Pancreas (tissue), 10 donors: ENCODE measurements around the gene KCNQ5. TPM values are rescaled to one million over a fixed set of nuclear protein-coding genes. Genes with fewer than 3 reads are reported as not detected.

Source experiments
- ATAC-seq, 4 donors: fragments of 200-7000 bp; cut with Tn5 transposase; one replicate each; pipeline versions ENCODE4 v1.8.0 to v1.9.1; 2020; ENCODE audit warnings: mild to moderate bottlenecking in 4 of 4, moderate library complexity in 4 of 4
- DNase-seq, 6 donors: peaks; one replicate each; pipeline ENCODE4 v3.0.0-alpha.2; 2020
- FAIRE-seq: peaks from 2 replicates; lab custom pipeline; 2012; peaks lifted over from hg19 to GRCh38; lab: Jason Lieb, UNC
- H3K27ac ChIP-seq, 4 donors: fragments of 200-600 bp; sonication (generic); 1 replicate in 3 of 4; 2 replicates in 1 of 4; pipeline versions ENCODE4 v1.5.0 to v1.8.0; 2020
- H3K27me3 ChIP-seq, 4 donors: fragments of 200-600 bp; one replicate each; pipeline ENCODE4 v1.8.0; 2021
- H3K36me3 ChIP-seq, 3 donors: fragments of 200-600 bp; sonication (generic) in 1 of 3; one replicate each; pipeline versions ENCODE4 v1.5.0 to v1.8.0; 2020 to 2021
- H3K4me1 ChIP-seq, 3 donors: fragments of 200-600 bp; one replicate each; pipeline ENCODE4 v1.8.0; 2021
- H3K4me3 ChIP-seq, 4 donors: fragments of 200-600 bp; sonication (generic) in 2 of 4; one replicate each; pipeline versions ENCODE4 v1.5.0 to v1.8.0; 2020 to 2021
- H3K9me3 ChIP-seq, 4 donors: fragments of 200-600 bp; one replicate each; pipeline ENCODE4 v1.8.0; 2021
- whole genome bisulfite sequencing, 2 donors: extraction: QIAGEN DNeasy Blood & Tissue Kit; methylation state at CpG; one replicate each; pipeline ENCODE4 v1.1.7; 2013; 5-methylcytosine and 5-hydroxymethylcytosine counted together
- intact Hi-C, 3 donors: fragments of 100-400 bp; cut with DNase I; formaldehyde crosslinking; loops; one replicate each; pipeline versions ENCODE4 v1.11.1 to v1.14.2; 2022
- polyA plus RNA-seq, 2 donors: library from polyadenylated mRNA; stranded (reverse); fragments of 200-250 nt; gene quantifications; one replicate each; pipeline ENCODE4 v1.2.3, GENCODE V29; 2013
- total RNA-seq, 6 donors: library from RNA; stranded (reverse); fragmentation: NEBNext Ultra II Directional in 4 of 6; extraction: Animal tissue kit (Norgen Biotek cat#: 25700) in 4 of 6; gene quantifications; one replicate each; pipeline versions ENCODE4 v1.2.1 to v1.2.4, GENCODE V29; 2021 to 2023
- TF ChIP-seq, protein P1 (sequence below), 4 donors: fragments of 200-600 bp; sonication (generic) in 3 of 4; IDR thresholded peaks; one replicate each; pipeline versions ENCODE4 v1.5.0 to v1.8.0; 2021; ENCODE audit warnings: antibody characterized with exemption in 4 of 4
- donor health status: healthy with polysubstance abuse.
- donor health status: DM: no; HTN: no; CAD: no; lungs with moderate emphysema.
- donor health status: DM: no; HTN: no; CAD: no.
- donor health status: control.
- donor health status: control.
- donor health status: Bipolar disorder and iron deficiency.
- donor health status: DM: yes; HTN: yes; CAD: no.
- donor health status: DM: no; HTN: no; CAD: no.
- donor health status: DM: no; HTN: no; CAD: no.
- donor health status: DM: yes; HTN: yes; CAD: no.

KCNQ5 gene
- total and polyA plus RNA-seq, 8 donors, result 0.03 to 1.1 (median 0.13) TPM

- Histone ChIP-seq H3K4me3 (no peak overlapping the region), H3K36me3 (no peaks in the 10 kb centered on the region), H3K4me1 (no peaks in the 10 kb centered on the region), H3K9me3 (no peaks in the 10 kb centered on the region), H3K27me3 (no peaks in the 10 kb centered on the region), H3K27ac (no peak overlapping the region)
- intact Hi-C loops, result no loop called here
- ATAC-seq (no peak), FAIRE-seq (no peak), DNase-seq (no peak)
- WGBS, 2 donors, result 59 to 77% methylated on average over 4 of the region's 4 CpGs
- TF ChIP-seq, protein P1, sequence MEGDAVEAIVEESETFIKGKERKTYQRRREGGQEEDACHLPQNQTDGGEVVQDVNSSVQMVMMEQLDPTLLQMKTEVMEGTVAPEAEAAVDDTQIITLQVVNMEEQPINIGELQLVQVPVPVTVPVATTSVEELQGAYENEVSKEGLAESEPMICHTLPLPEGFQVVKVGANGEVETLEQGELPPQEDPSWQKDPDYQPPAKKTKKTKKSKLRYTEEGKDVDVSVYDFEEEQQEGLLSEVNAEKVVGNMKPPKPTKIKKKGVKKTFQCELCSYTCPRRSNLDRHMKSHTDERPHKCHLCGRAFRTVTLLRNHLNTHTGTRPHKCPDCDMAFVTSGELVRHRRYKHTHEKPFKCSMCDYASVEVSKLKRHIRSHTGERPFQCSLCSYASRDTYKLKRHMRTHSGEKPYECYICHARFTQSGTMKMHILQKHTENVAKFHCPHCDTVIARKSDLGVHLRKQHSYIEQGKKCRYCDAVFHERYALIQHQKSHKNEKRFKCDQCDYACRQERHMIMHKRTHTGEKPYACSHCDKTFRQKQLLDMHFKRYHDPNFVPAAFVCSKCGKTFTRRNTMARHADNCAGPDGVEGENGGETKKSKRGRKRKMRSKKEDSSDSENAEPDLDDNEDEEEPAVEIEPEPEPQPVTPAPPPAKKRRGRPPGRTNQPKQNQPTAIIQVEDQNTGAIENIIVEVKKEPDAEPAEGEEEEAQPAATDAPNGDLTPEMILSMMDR (IDR thresholded peaks at IDR 0.05), result no peak
Measured at GRCh38 chr6:73143551-73143950, 521.7 kb downstream of the KCNQ5 start.

- H3K27me3 ChIP-seq, result no peaks in the 10 kb centered on the region
- DNase-seq, result no peak
- intact Hi-C loops, result no loop called here
- H3K36me3 ChIP-seq, result no peaks in the 10 kb centered on the region
- H3K9me3 ChIP-seq, result no peaks in the 10 kb centered on the region
- TF ChIP-seq, protein P1 (IDR thresholded peaks at IDR 0.05), result no peak
- FAIRE-seq, result no peak
- no peak overlapping the region for H3K4me3 ChIP-seq
- H3K27ac ChIP-seq, result no peak overlapping the region
- no peak for ATAC-seq
- H3K4me1 ChIP-seq, result no peaks in the 10 kb centered on the region
Measured at GRCh38 chr6:73144516-73144915, 522.7 kb downstream of the KCNQ5 start.

DNA sequence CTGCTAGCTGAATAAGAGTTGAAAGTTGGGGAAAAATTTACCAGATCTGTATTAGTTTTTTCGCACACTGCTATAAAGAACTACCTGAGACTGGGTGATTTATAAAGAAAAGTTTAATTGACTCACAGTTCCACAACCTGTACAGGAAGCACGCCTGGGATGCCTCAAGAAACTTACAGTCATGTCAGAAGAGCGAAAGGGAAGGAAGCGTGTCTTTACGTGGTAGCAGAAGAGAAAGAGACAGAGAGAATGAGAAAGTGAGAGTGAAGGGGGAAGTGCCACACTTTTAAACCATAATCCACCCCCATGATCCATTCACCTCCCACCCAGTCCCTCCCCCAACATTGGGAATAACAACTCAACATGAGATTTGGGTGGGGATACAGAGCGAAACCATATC lies 523.8 kb downstream of the KCNQ5 start:
- intact Hi-C loops, result no loop called here
- no peak for DNase-seq
- ATAC-seq, result no peak
- Histone ChIP-seq H3K27me3 (no peaks in the 10 kb centered on the region), H3K27ac (no peak overlapping the region), H3K36me3 (no peaks in the 10 kb centered on the region), H3K4me1 (no peaks in the 10 kb centered on the region), H3K4me3 (no peak overlapping the region), H3K9me3 (no peaks in the 10 kb centered on the region)
- WGBS, 2 donors, result 85 to 87% methylated on average over 6 of the region's 6 CpGs
- TF ChIP-seq, protein P1 (IDR thresholded peaks at IDR 0.05), result no peak
- no peak for FAIRE-seq

DNA sequence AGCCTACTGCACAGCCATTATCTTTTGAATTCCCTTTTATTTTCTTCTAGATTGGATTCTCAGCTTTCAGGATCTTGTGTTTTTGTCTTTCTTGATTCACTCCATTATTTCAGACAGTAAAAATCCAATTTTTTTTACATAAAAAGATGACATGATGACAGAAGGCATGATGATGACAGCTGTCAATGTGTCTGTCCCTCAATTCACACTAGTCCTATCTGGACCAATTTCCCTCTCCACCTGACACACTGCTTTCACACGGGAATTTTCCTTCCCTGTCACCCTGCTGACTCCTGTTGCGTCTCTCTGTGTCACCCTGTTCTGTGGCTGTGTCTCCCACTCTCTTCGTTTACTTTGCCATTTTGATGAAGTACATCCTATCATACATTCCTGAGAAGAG lies 529.9 kb downstream of the KCNQ5 start:
- Histone ChIP-seq H3K27ac (no peak overlapping the region), H3K36me3 (no peaks in the 10 kb centered on the region), H3K4me3 (no peak overlapping the region), H3K27me3 (no peaks in the 10 kb centered on the region), H3K4me1 (no peaks in the 10 kb centered on the region), H3K9me3 (no peaks in the 10 kb centered on the region)
- TF ChIP-seq, protein P1 (IDR thresholded peaks at IDR 0.05), result no peak
- no peak for ATAC-seq
- intact Hi-C loops, result no loop called here
- DNase-seq, result no peak
- WGBS, 2 donors, result 47% methylated on average over 3 of the region's 3 CpGs
- FAIRE-seq, result no peak

DNA sequence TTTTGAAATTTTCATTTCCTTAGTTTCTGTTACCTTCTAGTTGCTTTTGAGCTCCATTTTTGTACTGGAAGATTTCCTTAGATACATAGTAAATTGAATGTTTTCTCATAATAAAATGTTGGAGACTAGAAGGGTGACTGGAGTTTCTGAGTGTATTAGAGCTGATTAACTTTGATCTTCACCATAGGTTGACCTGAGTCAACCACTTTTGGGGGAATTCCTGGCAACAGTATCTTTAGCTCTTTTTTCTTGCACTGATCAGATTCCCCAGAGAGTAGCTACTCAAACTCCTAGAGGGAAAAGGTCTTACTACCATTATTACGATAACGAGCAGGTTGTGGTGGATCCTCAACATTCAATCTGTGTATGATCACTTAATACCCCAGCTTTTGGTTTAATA lies 530.7 kb downstream of the KCNQ5 start:
- no peaks in the 10 kb centered on the region for H3K27me3 ChIP-seq

More for the DNA sequence above, 530.7 kb downstream of the KCNQ5 start:
- no peak for ATAC-seq
- WGBS, 2 donors, result 79 to 90% methylated on average over 2 of the region's 2 CpGs
- Histone ChIP-seq H3K27ac (no peak overlapping the region), H3K9me3 (no peaks in the 10 kb centered on the region), H3K4me3 (no peak overlapping the region), H3K36me3 (no peaks in the 10 kb centered on the region), H3K4me1 (no peaks in the 10 kb centered on the region)
- no peak for DNase-seq
- intact Hi-C loops, result no loop called here
- TF ChIP-seq, protein P1 (IDR thresholded peaks at IDR 0.05), result no peak
- no peak for FAIRE-seq
